Measurements from ENCODE around the gene SH3GLB1.

Gene SH3GLB1

DNA sequence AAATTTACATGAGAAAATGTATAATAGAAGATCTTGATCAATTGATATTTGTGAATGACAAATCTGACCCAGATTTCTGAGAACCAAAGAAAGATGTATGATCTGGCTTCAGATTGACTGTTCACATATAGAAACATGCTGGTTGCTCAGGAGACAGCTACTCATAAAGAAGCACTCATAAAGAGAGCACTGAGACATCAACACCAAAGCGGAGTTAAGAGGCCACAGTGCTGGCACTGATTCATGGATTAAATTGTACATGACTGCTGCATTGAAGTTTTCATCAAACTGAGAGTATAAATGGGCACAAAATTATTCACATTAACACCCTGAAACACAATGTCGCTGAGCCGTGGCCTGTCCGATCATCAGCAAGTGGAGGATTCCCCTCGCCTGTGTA is 46.2 kb downstream of the SH3GLB1 start:
- Histone ChIP-seq H2AK5ac (ENCODE audit: low read length) (no peak overlapping the region), H3K56ac (ENCODE audit: low read length) (no peak overlapping the region), H3K9ac (ENCODE audit: low read length) (no peak overlapping the region), H3K27me3 (ENCODE audit: insufficient read depth, low read length, poor library complexity) (no peaks in the 10 kb centered on the region), H2BK15ac (replicated peaks; ENCODE audit: low read depth) (no peak overlapping the region), H3K18ac (ENCODE audit: low read length) (no peak overlapping the region), H2BK120ac (ENCODE audit: low read depth, low read length) (no peak overlapping the region), H3K79me1 (ENCODE audit: low read length) (no peaks in the 10 kb centered on the region), H3K4me1 (ENCODE audit: control insufficient read depth, low read depth, low read length) (peaks cover 11% of the 10 kb centered on the region), H3K36me3 (ENCODE audit: control insufficient read depth, insufficient read depth, low read length) (no peaks in the 10 kb centered on the region), H3K27ac (ENCODE audit: low read depth, low read length) (no peak overlapping the region), H3K4me2 (ENCODE audit: low read length) (no peak overlapping the region), H4K8ac (ENCODE audit: low read depth, low read length) (no peak overlapping the region), H4K5ac (ENCODE audit: low read length) (no peak overlapping the region), H3K79me2 (ENCODE audit: control insufficient read depth, insufficient read depth, low read length) (no peaks in the 10 kb centered on the region), H3K4me3 (ENCODE audit: low read length) (no peak overlapping the region), H3K23ac (ENCODE audit: low read length) (no peak overlapping the region), H3K4ac (ENCODE audit: low read depth, low read length) (no peak overlapping the region), H2BK5ac (ENCODE audit: low read length) (no peak overlapping the region)
- WGBS (ENCODE audit: extremely low coverage, insufficient coverage, low lambda C conversion rate), result no CpG with 5 or more reads among the region's 5 CpGs
- no peak for DNase-seq

DNA sequence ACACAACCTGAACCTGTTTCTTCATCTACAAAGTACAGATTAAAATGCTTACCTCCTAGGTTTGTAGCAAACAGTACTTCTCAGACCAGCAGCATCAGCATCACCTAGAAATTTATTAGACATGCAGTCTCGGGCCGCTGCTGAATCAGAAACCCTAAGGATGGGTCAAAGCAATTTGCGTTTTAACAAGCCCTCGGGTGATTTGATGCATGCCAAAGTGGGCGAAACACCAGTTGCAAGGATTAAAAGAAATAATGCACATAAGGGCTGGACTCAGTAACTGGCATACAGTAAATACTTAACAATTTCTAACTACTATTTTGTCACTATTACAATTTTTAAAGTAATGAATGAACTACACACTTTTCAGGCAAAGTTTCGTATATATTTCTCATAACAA is 47.5 kb downstream of the SH3GLB1 start:
- Histone ChIP-seq H3K18ac (ENCODE audit: low read length) (no peak overlapping the region), H3K4me3 (ENCODE audit: low read length) (no peak overlapping the region), H2BK15ac (replicated peaks; ENCODE audit: low read depth) (no peak overlapping the region), H3K4me2 (ENCODE audit: low read length) (no peak overlapping the region), H3K4ac (ENCODE audit: low read depth, low read length) (no peak overlapping the region), H3K36me3 (ENCODE audit: control insufficient read depth, insufficient read depth, low read length) (no peaks in the 10 kb centered on the region), H2BK120ac (ENCODE audit: low read depth, low read length) (no peak overlapping the region), H3K4me1 (ENCODE audit: control insufficient read depth, low read depth, low read length) (peaks cover 16% of the 10 kb centered on the region), H3K23ac (ENCODE audit: low read length) (no peak overlapping the region), H2AK5ac (ENCODE audit: low read length) (no peak overlapping the region), H3K79me2 (ENCODE audit: control insufficient read depth, insufficient read depth, low read length) (no peaks in the 10 kb centered on the region), H3K9ac (ENCODE audit: low read length) (no peak overlapping the region), H2BK5ac (ENCODE audit: low read length) (no peak overlapping the region), H4K5ac (ENCODE audit: low read length) (no peak overlapping the region), H3K56ac (ENCODE audit: low read length) (no peak overlapping the region), H3K27ac (ENCODE audit: low read depth, low read length) (no peak overlapping the region), H3K79me1 (ENCODE audit: low read length) (no peaks in the 10 kb centered on the region), H3K27me3 (ENCODE audit: insufficient read depth, low read length, poor library complexity) (no peaks in the 10 kb centered on the region), H4K8ac (ENCODE audit: low read depth, low read length) (no peak overlapping the region)
- DNase-seq, result no peak
- WGBS (ENCODE audit: extremely low coverage, insufficient coverage, low lambda C conversion rate), result no CpG with 5 or more reads among the region's 6 CpGs

DNA sequence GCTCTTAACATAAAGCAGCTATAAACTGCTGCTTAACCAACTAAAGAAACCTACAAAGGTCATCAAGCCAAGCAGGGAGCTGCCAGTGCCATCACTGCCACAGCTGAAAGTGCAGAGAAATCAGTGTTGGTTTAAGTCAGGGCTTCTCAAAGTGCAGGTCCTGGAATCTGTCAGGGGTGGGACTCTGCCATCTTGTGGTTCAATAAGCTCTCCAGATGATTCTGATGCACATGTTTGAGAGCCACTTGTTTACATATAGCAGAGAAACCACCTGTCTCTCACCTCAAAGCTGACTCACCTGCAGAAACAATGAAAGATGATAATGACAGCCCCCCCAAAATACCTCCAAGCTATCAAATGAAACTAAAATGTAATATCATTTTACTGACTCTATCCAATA is 49.3 kb downstream of the SH3GLB1 start:
- no peaks in the 10 kb centered on the region for H3K79me1 ChIP-seq (ENCODE audit: low read length)
- H3K79me2 ChIP-seq (ENCODE audit: control insufficient read depth, insufficient read depth, low read length), result no peaks in the 10 kb centered on the region
- H2BK15ac ChIP-seq (replicated peaks; ENCODE audit: low read depth), result no peak overlapping the region
- H3K23ac ChIP-seq (ENCODE audit: low read length), result no peak overlapping the region
- no peak overlapping the region for H3K27ac ChIP-seq (ENCODE audit: low read depth, low read length)
- no peak overlapping the region for H3K4me2 ChIP-seq (ENCODE audit: low read length)
- no peak overlapping the region for H2AK5ac ChIP-seq (ENCODE audit: low read length)
- H3K4ac ChIP-seq (ENCODE audit: low read depth, low read length), result no peak overlapping the region
- peak overlapping the region; percentile 19 for H3K18ac ChIP-seq (ENCODE audit: low read length)
- no peaks in the 10 kb centered on the region for H3K27me3 ChIP-seq (ENCODE audit: insufficient read depth, low read length, poor library complexity)
- H3K4me3 ChIP-seq (ENCODE audit: low read length), result no peak overlapping the region
- H3K36me3 ChIP-seq (ENCODE audit: control insufficient read depth, insufficient read depth, low read length), result no peaks in the 10 kb centered on the region
- H4K8ac ChIP-seq (ENCODE audit: low read depth, low read length), result no peak overlapping the region
- no peak overlapping the region for H3K56ac ChIP-seq (ENCODE audit: low read length)
- H2BK120ac ChIP-seq (ENCODE audit: low read depth, low read length), result no peak overlapping the region
- no peak overlapping the region for H2BK5ac ChIP-seq (ENCODE audit: low read length)
- DNase-seq, result peak; percentile 65
- no peak overlapping the region for H4K5ac ChIP-seq (ENCODE audit: low read length)
- peaks cover 16% of the 10 kb centered on the region for H3K4me1 ChIP-seq (ENCODE audit: control insufficient read depth, low read depth, low read length)
- no peak overlapping the region for H3K9ac ChIP-seq (ENCODE audit: low read length)

DNA sequence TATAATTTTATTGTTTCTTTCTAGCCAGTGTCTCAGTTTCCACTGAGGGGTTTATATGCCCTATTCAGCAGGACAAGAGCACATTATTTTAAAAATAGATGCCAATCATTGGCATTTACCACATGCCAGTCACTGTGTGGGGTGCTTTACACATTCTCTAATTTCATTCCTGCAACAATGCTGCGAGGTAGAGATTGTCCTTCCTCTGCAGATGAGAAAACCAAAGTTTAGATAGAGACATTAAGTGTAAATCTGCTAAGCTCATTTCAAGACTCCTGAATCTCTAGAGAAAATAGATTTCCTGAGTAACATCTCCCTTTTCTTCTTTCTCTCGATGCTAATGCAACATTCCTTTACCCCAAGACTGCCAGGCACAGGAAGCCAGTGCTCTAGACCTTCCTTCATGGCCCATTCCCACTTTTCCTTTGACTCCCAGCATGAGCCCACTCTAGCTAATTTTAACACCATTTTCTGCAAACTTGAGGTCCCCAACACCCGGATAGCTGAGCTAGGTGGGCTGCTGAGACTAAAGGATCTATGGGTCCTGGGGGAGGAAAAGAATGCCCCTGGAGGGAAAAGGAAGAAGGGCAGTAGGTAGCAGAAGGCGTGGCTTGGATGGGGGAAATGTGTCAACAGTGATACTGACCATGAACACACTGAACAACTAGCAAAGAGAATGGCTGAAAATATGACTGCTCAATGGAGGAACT is 50.0 kb downstream of the SH3GLB1 start:
- Histone ChIP-seq H3K4me3 (ENCODE audit: low read length) (no peak overlapping the region), H3K9ac (ENCODE audit: low read length) (no peak overlapping the region), H2AK5ac (ENCODE audit: low read length) (no peak overlapping the region), H3K36me3 (ENCODE audit: control insufficient read depth, insufficient read depth, low read length) (no peaks in the 10 kb centered on the region), H4K8ac (ENCODE audit: low read depth, low read length) (no peak overlapping the region), H3K23ac (ENCODE audit: low read length) (no peak overlapping the region), H3K27ac (ENCODE audit: low read depth, low read length) (peak overlapping the region; percentile 11), H3K56ac (ENCODE audit: low read length) (no peak overlapping the region), H2BK5ac (ENCODE audit: low read length) (no peak overlapping the region), H3K4ac (ENCODE audit: low read depth, low read length) (no peak overlapping the region), H3K27me3 (ENCODE audit: insufficient read depth, low read length, poor library complexity) (no peaks in the 10 kb centered on the region), H3K79me1 (ENCODE audit: low read length) (no peaks in the 10 kb centered on the region), H3K18ac (ENCODE audit: low read length) (no peak overlapping the region), H3K4me1 (ENCODE audit: control insufficient read depth, low read depth, low read length) (peaks cover 16% of the 10 kb centered on the region), H3K4me2 (ENCODE audit: low read length) (no peak overlapping the region), H2BK120ac (ENCODE audit: low read depth, low read length) (no peak overlapping the region), H2BK15ac (replicated peaks; ENCODE audit: low read depth) (no peak overlapping the region), H3K79me2 (ENCODE audit: control insufficient read depth, insufficient read depth, low read length) (no peaks in the 10 kb centered on the region), H4K5ac (ENCODE audit: low read length) (no peak overlapping the region)
- peak; percentile 39 for DNase-seq
- WGBS (ENCODE audit: extremely low coverage, insufficient coverage, low lambda C conversion rate), result no CpG with 5 or more reads among the region's 4 CpGs

DNA sequence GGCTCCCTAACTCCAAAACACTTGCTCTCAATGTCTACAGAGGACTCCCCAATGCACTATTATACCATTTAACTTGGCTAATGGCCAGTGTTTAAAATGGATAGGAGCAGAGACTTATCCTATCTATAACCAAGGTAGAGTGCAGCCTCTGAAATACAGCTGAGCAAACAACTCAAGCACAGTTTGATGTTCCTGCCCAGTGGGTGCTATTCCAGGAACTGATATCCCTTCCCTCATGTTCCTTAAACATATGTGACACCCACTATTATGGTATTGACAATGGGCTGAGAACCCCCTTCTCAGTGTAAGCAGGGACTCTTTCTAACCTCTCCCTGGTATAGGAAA is 51.7 kb downstream of the SH3GLB1 start:
- Histone ChIP-seq H2BK120ac (ENCODE audit: low read depth, low read length) (no peak overlapping the region), H3K36me3 (ENCODE audit: control insufficient read depth, insufficient read depth, low read length) (no peaks in the 10 kb centered on the region), H3K18ac (ENCODE audit: low read length) (no peak overlapping the region), H3K79me2 (ENCODE audit: control insufficient read depth, insufficient read depth, low read length) (no peaks in the 10 kb centered on the region), H4K5ac (ENCODE audit: low read length) (no peak overlapping the region), H3K23ac (ENCODE audit: low read length) (no peak overlapping the region), H4K8ac (ENCODE audit: low read depth, low read length) (no peak overlapping the region), H2BK5ac (ENCODE audit: low read length) (no peak overlapping the region), H3K4me1 (ENCODE audit: control insufficient read depth, low read depth, low read length) (peaks cover 16% of the 10 kb centered on the region), H3K56ac (ENCODE audit: low read length) (no peak overlapping the region), H3K4me3 (ENCODE audit: low read length) (no peak overlapping the region), H3K27ac (ENCODE audit: low read depth, low read length) (no peak overlapping the region), H3K27me3 (ENCODE audit: insufficient read depth, low read length, poor library complexity) (no peaks in the 10 kb centered on the region), H2BK15ac (replicated peaks; ENCODE audit: low read depth) (no peak overlapping the region), H2AK5ac (ENCODE audit: low read length) (no peak overlapping the region), H3K79me1 (ENCODE audit: low read length) (no peaks in the 10 kb centered on the region), H3K9ac (ENCODE audit: low read length) (no peak overlapping the region), H3K4ac (ENCODE audit: low read depth, low read length) (no peak overlapping the region), H3K4me2 (ENCODE audit: low read length) (no peak overlapping the region)
- DNase-seq, result no peak

DNA sequence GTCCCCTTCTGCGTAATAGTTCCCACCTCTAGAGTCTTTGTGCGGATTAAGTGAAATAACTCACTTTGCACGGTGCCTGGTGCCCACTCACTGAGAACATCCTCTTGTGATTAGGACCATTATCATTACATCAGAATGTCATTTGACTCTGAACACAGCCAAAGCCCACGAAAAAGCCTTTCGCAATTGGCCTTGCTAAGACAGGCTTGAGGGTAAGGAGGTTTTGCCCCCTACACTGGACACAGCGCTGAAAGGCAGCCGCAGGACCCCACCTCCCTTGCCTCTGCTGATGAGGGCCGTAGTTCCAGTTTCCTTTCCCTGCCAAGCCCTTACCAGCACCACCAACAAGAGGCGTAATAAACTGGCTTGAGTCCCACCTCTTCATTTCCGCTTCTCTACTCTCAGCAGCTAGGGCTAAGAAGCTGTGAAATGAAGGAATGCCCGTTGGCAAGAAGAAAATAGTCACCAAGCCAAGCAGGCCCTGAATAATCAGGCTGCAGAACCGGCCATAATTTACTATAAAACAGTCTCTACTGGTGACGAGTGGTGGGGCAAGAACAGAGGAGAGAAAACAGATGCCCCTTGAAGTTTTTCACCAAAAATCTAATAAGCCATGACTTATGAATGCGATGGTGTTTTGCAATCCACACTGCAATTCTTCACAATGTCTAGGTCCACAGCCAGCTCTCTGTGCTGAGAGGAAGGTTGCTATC is 53.1 kb downstream of the SH3GLB1 start:
- Histone ChIP-seq H2BK120ac (ENCODE audit: low read depth, low read length) (no peak overlapping the region), H2BK15ac (replicated peaks; ENCODE audit: low read depth) (no peak overlapping the region), H3K23ac (ENCODE audit: low read length) (no peak overlapping the region), H2BK5ac (ENCODE audit: low read length) (no peak overlapping the region), H2AK5ac (ENCODE audit: low read length) (no peak overlapping the region), H3K79me2 (ENCODE audit: control insufficient read depth, insufficient read depth, low read length) (no peaks in the 10 kb centered on the region), H3K4me3 (ENCODE audit: low read length) (no peak overlapping the region), H4K5ac (ENCODE audit: low read length) (no peak overlapping the region), H3K18ac (ENCODE audit: low read length) (no peak overlapping the region), H3K4ac (ENCODE audit: low read depth, low read length) (no peak overlapping the region), H3K56ac (ENCODE audit: low read length) (no peak overlapping the region), H4K8ac (ENCODE audit: low read depth, low read length) (no peak overlapping the region), H3K9ac (ENCODE audit: low read length) (no peak overlapping the region), H3K4me2 (ENCODE audit: low read length) (no peak overlapping the region), H3K4me1 (ENCODE audit: control insufficient read depth, low read depth, low read length) (peaks cover 16% of the 10 kb centered on the region), H3K27ac (ENCODE audit: low read depth, low read length) (no peak overlapping the region), H3K36me3 (ENCODE audit: control insufficient read depth, insufficient read depth, low read length) (no peaks in the 10 kb centered on the region), H3K79me1 (ENCODE audit: low read length) (no peaks in the 10 kb centered on the region), H3K27me3 (ENCODE audit: insufficient read depth, low read length, poor library complexity) (no peaks in the 10 kb centered on the region)
- WGBS (ENCODE audit: extremely low coverage, insufficient coverage, low lambda C conversion rate), result no CpG with 5 or more reads among the region's 14 CpGs
- DNase-seq, result no peak
